Stimulated activated CD4-positive, alpha-beta T cell treated with anti-CD3 and anti-CD28 coated beads, TNF-alpha, amount 100 ng/mL, for 24 hours (primary cell): Measurements from ENCODE around the gene ADAMTSL5.
A peak's percentile ranks its signal among the peaks of the same experiment; 100 is the strongest.
"Not testable (repeated sequence)": the region's sequence is repeated elsewhere in the genome, so short reads cannot be mapped to it uniquely, and the experiment has no call there.

Source experiments
- DNase-seq, 3 experiments: peaks; one replicate each; pipeline ENCODE4 v3.0.0-alpha.2; 2020; ENCODE audit warnings: low read depth in 3 of 3

Gene ADAMTSL5

GRCh38 chr19:1512671-1513498 is at the start of gene ADAMTSL5:
Gene ADAMTSL5, minus strand, starts transcription at chr19:1513019. Its CDS starts 2,076 bp downstream, at chr19:1510943.
- DNase-seq, result peak; percentile 38 to 77 (median 51)

GRCh38 chr19:1561236-1561842 is 48.5 kb upstream of the ADAMTSL5 start:
- no peak for DNase-seq

GRCh38 chr19:1560286-1560882 is 47.6 kb upstream of the ADAMTSL5 start:
- no peak for DNase-seq

- no peak for DNase-seq
These were observed 45.7 kb upstream of the ADAMTSL5 start for GRCh38 chr19:1558552-1558951.

- no peak for DNase-seq
These were observed 43.7 kb upstream of the ADAMTSL5 start for GRCh38 chr19:1556390-1557070.

GRCh38 chr19:1555487-1556389 is 42.9 kb upstream of the ADAMTSL5 start:
- no peak for DNase-seq

GRCh38 chr19:1554968-1555367 is 42.1 kb upstream of the ADAMTSL5 start:
- no peak for DNase-seq

GRCh38 chr19:1553415-1553814 is 40.6 kb upstream of the ADAMTSL5 start:
- no peak for DNase-seq

- DNase-seq, result no peak
These were observed 38.5 kb upstream of the ADAMTSL5 start for GRCh38 chr19:1551068-1552040.

GRCh38 chr19:1549332-1549945 is 36.6 kb upstream of the ADAMTSL5 start:
- no peak for DNase-seq

GRCh38 chr19:1540365-1540925 is 27.6 kb upstream of the ADAMTSL5 start:
- DNase-seq, result no peak

- DNase-seq, result not testable (repeated sequence)
These were observed 26.9 kb upstream of the ADAMTSL5 start for GRCh38 chr19:1539749-1540148.

GRCh38 chr19:1538978-1539377 is 26.2 kb upstream of the ADAMTSL5 start:
- no peak for DNase-seq

GRCh38 chr19:1535699-1536098 is 22.9 kb upstream of the ADAMTSL5 start:
- DNase-seq, result not testable (repeated sequence)

GRCh38 chr19:1534972-1535371 is 22.2 kb upstream of the ADAMTSL5 start:
- no peak for DNase-seq

- no peak for DNase-seq
These were observed 20.8 kb upstream of the ADAMTSL5 start for GRCh38 chr19:1533510-1534150.

GRCh38 chr19:1532003-1532402 is 19.2 kb upstream of the ADAMTSL5 start:
- DNase-seq, result no peak

- no peak for DNase-seq
These were observed 18.8 kb upstream of the ADAMTSL5 start for GRCh38 chr19:1531587-1531986.

- DNase-seq, result not testable (repeated sequence)
These were observed 18.0 kb upstream of the ADAMTSL5 start for GRCh38 chr19:1530856-1531255.
